Measurements from ENCODE around the gene CELSR1.

DNA sequence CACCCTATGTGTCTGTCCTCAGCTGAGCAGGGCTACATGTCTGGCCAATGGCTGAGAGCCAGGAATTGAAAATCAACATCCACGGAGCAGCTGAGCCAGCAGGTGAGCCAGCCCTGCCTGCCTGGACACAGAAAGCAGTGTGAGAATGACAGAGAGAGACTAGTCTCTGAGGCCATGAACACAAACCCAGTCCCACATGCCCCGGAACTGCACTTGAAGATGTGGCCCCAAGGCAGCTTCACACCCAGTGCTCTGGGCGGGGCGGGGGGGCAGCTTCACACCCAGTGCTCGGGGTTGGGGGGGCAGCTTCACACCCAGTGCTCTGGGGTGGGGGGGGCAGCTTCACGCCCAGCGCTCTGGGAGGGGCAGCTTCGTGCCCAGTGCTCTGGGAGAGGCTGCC lies 164.3 kb downstream of the CELSR1 start:
- TF ChIP-seq CTCF (IDR thresholded peaks at IDR 0.05 in 2 of 3, conservative IDR thresholded peaks at IDR 0.05 in 1 of 3; ENCODE audit: borderline replicate concordance in 1 of 3, insufficient read depth in 1 of 3, low read depth in 2 of 3, low read length in 2 of 3): no peak
- no peak for TF ChIP-seq POLR2A (IDR thresholded peaks at IDR 0.05; ENCODE audit: borderline replicate concordance, extremely low read depth, insufficient read depth, insufficient read length)
